Measurements from ENCODE around the gene HSPA1B.
"Not testable (repeated sequence)": the region's sequence is repeated elsewhere in the genome, so short reads cannot be mapped to it uniquely, and the experiment has no call there.

DNA sequence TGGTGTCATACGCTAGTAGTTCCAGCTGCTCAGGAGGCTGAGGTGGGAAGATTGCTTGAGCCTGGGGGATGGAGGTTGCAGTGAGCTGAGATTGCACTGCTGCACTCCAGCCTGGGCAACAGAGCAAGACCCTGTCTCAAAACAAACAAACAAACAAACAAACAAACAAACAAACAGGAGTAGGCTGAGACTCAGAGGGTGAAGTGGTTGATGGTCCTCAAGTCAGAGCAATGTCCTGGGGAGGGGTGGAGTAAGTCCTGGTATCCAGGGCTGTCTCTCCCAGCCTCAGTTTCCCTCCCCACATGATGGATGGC is 41.1 kb downstream of the HSPA1B start:
- TF ChIP-seq, protein P1, sequence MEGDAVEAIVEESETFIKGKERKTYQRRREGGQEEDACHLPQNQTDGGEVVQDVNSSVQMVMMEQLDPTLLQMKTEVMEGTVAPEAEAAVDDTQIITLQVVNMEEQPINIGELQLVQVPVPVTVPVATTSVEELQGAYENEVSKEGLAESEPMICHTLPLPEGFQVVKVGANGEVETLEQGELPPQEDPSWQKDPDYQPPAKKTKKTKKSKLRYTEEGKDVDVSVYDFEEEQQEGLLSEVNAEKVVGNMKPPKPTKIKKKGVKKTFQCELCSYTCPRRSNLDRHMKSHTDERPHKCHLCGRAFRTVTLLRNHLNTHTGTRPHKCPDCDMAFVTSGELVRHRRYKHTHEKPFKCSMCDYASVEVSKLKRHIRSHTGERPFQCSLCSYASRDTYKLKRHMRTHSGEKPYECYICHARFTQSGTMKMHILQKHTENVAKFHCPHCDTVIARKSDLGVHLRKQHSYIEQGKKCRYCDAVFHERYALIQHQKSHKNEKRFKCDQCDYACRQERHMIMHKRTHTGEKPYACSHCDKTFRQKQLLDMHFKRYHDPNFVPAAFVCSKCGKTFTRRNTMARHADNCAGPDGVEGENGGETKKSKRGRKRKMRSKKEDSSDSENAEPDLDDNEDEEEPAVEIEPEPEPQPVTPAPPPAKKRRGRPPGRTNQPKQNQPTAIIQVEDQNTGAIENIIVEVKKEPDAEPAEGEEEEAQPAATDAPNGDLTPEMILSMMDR (IDR thresholded peaks at IDR 0.05): not testable (repeated sequence)
- not testable (repeated sequence) for TF ChIP-seq POLR2AphosphoS5 (IDR thresholded peaks at IDR 0.05; ENCODE audit: low read depth, low read length); SIN3A (IDR thresholded peaks at IDR 0.05; ENCODE audit: borderline replicate concordance, insufficient read depth, low read depth, low read length); REST (IDR thresholded peaks at IDR 0.05; ENCODE audit: insufficient read depth in 1 of 2, low read depth in 2 of 2, low read length in 1 of 2)

Measured in Panc1 (cell line).